ENCODE results near the gene PMS1.
"Not testable (repeated sequence)": the region's sequence is repeated elsewhere in the genome, so short reads cannot be mapped to it uniquely, and the experiment has no call there.

Gene PMS1

DNA sequence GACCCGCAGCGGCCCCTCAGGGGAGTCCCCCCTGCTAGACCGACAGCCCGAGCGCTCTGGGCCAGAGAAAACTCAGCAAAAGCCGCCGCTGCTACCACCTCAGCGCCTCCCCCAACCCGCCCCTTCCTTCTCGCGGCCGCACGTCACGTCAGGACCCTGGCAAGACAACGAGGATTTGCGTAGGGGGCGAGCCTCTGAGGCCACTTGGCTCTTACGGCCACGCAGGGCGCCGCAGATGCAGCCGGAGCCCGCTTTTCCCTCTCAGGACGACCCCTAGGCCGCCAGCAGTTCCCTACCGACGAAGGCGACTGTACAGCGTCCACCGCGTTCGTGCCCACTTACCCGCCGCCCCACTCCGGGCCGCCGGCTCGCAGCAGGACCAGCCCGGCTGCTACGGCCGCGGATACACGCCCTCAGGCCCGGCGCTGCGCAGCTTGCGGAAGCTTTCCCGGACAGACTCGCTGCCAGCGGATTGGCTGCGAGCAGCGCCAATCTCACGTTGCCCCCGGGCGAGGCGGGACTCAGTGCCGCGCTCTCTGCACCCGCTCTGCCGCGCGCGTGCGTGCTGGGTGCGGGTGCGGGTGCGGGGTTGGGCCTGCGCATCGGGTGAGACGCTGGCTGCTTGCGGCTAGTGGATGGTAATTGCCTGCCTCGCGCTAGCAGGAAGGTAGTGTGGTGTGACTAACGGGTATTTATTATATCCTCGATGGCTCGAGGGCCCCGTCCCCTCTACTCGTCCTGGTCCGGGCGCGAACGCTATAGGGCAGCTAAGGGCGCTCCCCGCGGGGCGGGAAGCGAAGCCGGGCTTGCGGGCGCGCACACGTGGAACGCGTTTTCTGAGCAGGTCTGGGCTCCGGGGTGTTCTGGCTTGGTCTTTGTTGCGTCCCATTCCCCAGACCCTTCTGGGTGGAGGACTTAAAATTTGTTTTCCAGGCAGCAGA, at the start of gene PMS1, which contains the start of gene ORMDL1:
Gene PMS1 (plus strand): TSS at position 524 of the 941 bp plus-strand sequence. CDS start 7,360 bp downstream, outside the sequence.
Gene ORMDL1 (minus strand): TSS at position 413 of the 941 bp plus-strand sequence. CDS start 1,744 bp downstream, outside the sequence.
- DNase-seq: peak; percentile 76 to 94

DNA sequence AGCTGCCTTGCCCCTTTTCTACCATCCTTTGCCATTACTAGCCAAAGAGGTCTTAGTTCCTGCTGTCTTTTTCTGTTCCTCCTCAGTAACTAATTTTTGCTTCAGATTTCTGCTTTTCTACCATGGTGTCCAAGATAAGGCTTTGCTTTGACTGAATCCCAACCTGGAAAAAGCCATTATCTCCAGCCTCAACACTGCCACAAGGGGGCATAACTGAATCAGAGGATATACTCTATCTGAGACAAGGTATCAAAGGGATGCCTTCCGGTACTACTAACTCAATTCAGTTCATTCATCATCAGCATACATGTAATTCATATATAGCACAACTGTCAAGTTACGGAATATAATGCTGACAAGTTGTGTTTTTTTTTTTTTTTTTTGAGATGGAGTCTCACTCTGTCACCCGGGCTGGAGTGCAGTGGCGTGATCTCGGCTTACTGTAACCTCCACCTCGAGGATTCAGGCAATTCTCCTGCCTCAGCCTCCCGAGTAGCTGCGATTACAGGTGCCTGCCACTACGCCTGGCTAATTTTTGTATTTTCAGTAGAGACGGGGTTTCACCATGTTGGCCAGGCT, 33.1 kb upstream of the PMS1 start:
- peak; percentile 0 to 46 for DNase-seq

DNA sequence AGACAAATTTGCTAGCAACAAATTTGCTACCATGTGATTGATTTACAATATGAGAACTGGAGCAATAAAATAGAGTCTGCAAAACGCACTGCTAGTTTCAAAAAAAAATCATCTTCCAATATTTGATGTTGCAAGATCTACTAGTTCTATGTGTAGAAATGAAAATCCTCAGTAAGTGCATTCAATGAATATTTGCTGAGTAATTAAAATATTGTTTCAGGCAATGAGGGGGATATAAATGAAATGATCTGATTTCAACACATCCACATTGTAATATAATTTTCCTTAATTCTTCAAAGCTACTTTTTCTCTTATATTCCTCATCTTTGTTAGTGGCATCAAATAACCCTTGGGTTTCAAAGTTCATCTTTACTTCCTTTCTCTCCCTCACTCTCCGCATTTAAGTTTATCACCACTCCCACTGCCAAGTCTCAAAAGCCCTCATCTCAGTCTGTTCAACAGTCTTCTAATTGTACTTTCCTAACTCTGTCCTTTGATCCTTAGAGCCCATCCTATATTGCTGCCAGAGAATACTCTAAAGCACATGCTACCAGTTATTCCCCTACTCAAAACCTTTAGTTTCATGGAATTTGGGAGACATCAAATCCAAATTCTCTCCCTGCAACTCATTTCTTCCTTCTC, 27.8 kb upstream of the PMS1 start:
- no peak for DNase-seq

DNA sequence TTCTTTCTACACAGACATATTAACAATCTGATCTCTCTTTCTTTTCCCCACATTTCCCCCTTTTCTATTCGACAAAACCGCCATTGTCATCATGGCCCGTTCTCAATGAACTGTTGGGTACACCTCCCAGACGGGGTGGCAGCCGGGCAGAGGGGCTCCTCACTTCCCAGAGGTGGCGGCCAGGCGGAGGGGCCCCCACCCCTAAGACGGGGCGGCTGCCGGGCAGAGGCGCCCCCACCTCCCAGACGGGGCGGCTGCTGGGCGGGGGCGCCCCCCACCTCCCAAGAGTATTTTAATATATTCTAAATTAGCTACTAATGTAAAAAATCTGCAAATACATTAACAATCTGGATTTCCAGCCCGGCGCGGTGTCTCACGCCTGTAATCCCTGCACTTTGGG, 24.1 kb upstream of the PMS1 start:
- DNase-seq: not testable (repeated sequence)

DNA sequence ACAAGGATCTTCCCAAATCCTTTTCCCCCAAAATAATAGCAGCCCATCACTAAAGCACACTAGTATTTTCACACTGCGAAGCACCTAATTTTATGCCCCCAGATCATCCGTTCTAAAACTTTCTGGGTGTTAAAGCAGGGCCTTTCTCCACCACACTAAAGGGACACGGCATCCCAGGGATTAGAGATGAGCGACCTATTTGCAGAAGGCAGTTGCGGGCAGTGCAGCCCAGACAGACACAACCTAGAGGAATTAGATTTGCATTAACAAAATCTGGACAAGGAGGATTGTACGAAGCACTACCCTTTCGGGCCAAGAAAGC, 22.1 kb upstream of the PMS1 start:
- no peak for DNase-seq

DNA sequence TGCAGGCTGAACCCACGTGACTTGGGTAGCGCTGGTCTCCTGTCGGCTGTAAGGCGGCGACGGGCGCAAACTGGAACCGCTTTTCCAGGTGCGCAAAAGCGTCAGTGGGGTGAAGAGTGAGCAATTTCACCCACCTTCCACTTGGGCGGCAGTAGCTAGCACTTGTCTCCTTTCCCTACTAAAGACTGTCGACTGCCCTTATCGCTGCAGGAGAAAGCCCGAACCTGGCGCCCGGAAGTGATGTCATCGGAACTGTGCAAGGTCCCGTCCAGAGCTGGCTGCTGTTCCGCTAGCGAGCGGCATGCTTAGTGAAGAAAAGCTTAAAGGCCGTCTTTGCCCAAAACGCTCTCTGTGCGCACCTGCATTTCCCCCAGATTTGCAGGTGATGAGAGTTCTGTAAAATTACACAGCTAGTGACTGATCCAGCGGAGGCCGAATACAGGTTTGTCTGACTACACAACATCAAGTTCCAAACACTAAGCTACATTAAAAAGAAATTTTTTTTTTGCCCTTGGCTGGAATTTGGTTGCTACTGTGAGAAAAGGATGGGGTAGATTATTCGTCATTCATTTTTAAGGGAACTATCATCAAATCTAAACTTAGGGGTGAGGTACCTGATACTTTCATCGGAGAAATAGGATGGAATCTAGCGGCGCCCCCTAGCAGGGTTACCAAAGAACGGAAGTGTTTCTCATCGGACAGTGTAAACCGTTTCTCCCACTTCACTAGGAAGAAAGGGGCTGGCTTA, 21.5 kb upstream of the PMS1 start, which contains the start of gene OSGEPL1:
Gene OSGEPL1 (minus strand): TSS at position 242 of the 748 bp plus-strand sequence. CDS start 1,152 bp downstream, outside the sequence.
- peak; percentile 94 to 96 for DNase-seq

DNA sequence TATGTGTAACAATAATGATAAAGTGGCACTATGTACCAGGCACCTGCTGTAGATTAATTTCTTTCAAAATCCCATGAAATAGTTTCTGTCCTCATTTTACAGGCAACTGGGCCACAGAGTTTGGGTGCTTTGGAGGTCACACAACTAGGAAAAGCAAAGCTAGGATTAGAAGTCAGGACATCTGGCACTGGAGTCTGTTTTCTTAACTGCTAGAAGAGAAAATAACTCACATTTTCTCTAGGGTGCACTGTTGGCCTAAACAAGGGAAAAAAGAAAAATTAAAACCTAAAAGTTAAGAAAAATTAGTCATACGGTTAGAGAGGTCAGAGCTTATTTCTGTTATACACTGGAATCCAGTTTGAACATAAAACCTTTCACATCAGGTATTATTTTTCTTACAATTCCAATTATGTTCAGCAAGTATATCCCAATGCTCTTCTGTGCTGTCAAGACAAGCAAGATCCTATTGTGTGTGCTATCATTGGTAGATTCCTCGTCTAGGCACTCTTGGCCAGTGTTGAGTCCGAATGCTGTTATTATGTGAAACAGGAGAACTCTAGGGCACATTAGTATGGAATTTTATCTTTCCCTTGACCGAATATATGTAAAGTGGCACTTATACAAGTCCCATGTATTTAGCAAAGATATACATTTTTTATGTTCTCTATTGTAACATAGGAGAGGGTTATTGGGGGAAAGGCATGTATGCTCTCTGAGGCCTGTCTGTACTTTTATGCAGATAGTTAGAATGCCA, 20.2 kb upstream of the PMS1 start:
- peak; percentile 56 to 72 for DNase-seq

DNA sequence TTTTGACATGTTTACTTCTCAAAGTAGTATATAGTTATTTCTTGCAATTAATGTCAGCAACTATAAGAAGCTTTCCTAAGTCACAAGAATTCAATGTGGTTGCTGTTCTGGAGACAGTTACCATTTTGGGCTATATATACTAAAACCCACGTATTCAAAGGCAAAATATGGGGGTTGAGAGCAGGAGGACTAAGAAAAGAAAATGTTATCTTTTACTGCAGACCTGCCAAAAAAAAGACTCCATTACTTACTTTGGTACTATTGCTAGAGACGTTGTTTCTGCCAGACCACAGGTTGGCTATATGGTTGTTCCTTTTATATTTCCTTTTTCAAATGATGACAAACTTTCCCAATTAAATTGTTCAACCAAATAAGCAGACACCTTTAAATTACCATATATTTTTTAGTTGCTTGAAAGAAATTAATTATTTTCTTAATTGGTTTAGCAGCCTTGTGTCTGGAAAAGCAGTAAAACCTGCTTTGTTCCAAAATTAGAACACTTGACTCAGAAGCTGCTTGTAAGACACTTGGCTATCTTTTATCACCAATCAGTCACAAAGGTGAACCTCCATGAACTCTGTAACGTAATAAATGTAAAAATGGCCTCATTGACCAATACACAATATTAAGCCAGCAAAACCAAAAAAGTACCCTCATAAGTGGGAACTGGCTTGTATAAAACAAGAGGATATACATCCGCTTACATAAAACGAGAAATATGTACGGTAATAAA, 13.5 kb upstream of the PMS1 start:
- no peak for DNase-seq

DNA sequence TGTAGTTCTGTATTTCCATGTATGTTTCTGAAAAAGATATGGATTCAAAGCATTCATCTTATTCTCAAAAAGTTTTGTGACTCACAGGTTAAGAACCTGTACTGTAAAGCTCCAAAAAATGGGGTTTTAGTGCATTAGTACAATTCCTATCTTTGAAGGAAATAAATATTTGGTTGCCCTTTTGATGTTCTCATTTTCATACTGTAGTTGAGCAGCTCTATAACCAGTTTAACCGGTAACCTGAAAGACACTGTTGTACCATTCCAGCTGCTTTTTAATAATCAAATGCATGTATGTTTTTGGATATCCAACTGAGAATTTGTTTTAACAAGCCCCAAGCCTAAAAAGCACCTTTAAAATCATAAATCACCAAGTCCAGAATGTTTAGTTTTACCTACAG, 12.0 kb upstream of the PMS1 start:
- DNase-seq: no peak

DNA sequence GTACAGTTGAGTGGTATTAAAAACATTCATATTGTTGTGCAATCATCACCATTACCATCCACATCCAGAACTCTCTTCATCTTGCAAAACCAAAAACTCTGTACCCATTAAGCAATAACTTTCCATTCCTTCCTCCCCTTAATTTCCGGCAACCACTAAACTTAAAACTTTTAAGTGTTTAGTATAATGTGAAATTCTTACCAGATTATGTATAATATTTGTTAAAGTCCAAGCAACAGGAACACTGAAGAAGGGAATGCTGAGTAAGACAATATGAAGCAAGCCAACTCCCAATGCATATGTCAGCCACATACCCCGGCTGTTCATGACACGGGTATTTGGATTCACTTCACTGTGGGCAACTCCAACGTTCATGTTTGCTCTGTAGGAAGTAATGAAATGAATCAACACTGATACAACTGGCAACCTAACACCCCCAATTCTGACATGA, 2.0 kb upstream of the PMS1 start:
- DNase-seq: no peak

DNA sequence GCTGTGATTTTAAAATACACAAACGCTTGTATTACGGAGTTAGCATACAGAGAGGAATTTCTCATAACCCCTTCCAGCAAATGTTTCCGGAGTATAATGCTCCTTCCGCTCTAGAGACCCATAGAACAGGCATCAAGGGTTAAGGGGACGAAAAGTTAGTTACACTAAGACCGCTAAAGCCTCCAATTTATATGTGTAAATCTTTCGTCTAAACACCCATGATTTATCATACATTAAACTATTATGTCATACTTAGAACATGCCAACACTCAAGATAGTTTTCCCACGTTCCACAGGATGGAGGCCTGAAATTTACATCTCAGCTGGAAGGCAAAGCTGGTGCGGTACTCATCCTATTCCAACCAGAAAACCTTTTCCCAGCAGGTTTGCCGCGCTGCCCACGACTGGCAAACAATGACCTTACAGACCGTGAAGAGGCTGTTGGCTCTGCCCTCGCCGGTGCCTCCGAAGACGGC, 761 bp upstream of the PMS1 start:
- DNase-seq: peak in 1 of 2 experiments; percentile 36

DNA sequence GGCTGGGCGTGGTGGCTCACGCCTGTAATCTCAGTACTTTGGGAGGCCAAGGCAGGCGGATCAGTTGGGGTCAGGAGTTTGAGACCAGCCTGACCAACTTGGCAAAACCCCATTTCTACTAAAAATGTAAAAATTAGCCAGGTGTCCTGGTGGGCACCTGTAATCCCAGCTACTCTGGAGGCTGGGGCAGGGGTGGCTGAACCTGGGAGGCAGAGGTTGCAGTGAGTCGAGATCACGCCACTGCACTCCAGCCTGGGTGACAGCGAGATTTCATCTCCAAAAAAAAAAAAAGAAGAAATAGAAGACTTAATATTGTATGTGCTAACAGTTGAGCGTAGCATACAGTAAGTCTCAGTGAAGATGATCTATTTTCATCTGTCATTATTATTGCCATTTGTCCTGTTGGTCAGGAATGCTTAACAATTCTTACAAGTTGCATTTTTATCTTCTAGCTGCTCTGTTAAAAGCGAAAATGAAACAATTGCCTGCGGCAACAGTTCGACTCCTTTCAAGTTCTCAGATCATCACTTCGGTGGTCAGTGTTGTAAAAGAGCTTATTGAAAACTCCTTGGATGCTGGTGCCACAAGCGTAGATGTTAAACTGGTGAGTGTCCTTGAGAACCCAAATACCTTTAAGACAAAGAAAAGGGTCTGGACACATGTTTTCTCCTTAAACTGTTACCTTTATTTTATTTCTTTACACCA, 7.2 kb downstream of the PMS1 start:
- DNase-seq: no peak

DNA sequence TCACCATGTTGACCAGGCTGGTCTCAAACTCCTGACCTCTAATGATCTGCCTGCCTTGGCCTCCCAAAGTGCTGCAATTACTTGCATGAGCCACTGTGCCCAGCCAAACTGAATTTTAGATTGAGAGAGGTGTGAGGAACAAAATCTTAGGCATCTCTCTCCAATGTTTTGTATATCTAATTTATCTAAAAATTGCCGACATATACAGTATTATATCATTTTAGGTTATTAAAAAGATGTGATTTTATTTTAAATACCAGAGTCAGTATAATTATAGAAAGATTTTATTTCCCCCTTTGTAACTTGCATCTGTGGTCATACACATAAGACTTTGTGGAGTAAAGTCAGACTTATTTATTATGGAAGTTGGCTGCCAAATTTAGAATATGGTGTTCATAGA, 10.1 kb downstream of the PMS1 start:
- no peak for DNase-seq

DNA sequence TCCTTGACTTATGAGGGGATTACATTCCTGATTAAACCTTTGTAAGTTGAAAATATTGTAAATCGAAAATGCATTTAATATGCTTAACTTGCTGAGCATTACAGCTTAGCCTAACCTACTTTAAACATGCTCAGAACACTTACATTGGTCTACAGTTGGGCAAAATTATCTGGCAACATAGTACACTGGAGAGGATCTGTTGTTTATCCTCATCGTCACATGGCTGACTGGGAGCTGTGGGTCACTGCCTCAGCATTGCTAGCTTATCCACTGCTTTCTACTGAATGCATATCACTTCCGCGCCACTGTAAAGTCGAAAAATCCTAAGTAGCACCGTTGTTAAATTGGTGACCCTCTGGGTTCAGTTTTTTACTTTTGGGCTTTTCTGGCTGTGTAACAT, 13.7 kb downstream of the PMS1 start:
- DNase-seq: no peak

DNA sequence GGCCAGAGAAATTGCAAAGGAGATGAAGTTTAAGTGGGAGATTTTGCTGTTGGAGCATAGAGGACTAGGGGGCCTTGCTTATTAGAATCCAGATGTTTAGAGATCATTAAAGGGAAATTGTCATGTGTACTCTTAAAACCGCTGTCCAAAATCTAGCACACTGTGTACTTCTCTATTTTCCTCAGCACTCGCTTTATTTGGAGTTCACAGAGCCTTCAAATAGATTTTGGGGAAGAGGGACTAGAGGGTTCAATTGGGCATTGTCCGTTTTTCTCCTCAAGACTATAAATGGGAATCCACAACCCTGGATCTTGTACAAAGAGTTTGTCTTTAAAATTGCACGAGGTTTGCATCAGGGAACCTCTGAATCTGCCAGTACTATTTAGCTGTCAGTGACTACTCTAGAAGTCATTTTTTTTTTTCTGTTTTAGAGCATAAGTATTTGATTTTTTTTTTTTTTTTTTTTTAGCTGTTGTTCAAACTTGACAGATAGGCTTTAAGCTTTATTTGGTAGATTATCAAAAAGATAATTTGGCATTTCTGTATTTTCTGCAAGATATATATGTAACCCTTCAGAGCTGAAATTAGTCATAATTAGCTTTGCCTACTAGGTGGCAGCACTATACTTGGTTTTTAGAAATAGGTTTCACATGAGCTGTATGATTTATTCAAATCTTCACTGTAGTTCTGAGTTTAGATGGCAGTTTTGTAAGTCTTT, 14.2 kb downstream of the PMS1 start:
- peak in 1 of 2 experiments; percentile 34 for DNase-seq

DNA sequence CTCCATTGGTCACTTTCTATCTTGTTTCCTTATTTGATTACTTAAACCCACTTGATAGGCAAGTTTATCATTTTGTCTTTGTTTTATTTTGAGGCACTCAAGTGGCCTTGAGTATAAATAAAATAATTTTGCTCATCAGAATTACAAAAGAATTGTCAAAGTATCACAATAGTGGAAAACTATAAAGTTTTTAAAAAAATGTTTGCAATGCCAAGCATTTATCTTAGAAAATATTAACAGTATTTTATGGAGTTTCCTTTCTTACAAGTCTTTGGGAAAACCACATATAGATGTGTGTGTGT, 14.7 kb downstream of the PMS1 start:
- no peak for DNase-seq

DNA sequence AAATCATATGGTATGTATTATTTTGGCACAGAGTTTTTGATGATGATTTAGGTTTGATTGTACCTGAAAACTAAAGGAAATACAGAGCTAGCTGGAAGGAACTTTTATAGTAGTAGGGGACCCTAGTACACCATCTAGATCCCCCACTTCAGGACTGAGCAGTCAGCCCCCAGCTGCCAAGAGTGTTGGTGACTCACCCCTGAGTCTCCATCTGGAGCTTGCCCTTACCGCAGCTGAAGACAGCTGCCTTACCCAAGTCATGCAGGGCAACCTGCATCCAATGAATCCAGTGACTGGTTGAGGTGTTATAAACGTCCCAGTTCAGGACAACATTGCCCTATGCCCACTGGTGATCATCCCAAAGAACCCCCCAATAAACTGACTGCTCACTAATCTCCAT, 15.3 kb downstream of the PMS1 start:
- peak in 1 of 2 experiments; percentile 32 for DNase-seq

DNA sequence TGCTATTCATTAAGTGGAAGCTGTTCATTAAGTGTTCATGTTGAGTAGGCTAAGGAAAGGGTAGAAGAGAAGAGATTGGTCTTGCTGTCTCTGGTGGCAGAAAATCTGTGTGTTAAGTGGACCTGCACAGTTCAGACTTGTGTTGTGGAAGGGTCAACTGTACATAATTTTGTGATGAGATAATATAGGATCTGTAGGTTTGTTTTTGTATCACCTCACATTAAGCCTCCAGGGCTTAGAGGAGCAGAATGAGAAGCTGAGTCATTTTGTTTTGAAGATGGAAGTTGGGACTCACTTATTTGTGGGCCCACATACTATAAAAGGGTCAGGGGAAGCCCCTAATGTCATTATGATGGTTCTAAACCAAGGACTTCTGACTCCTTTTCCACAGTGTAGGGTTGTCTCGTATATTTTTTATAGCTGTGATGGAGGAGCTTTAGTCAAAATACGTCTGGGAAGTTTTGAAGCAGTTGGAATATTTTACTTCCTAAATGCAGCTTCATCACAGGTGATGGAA, 18.2 kb downstream of the PMS1 start:
- DNase-seq: no peak

DNA sequence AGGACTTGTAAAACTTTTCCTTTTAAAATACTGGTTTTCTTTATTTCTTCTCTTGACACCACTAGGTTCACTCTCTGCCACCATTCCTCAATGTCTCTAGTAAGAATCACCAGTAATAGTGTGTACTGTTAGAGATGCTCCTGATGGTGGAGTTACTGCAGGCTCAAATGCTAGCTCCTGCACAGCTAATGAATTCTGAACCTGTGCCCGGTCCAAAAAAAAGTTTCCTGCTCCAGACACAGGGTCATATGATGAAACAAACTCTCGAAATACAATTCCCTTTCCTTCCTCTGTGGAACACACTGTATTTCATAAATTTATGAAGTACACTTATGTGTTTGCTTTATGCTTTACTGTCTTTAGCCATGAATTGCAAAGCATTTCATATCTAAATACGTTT, 19.2 kb downstream of the PMS1 start:
- no peak for DNase-seq
